HCT116 (cell line): ENCODE data around the gene CACNA1C.

ENCODE experiments used
- CTCF ChIP-seq, 3 experiments: fragments of 200-600 bp in 1 of 3; sonication (generic) in 1 of 3; IDR thresholded peaks in 2 of 3; conservative IDR thresholded peaks in 1 of 3; 2 replicates each; pipeline ENCODE4 v1.5.1; 2012 to 2017; ENCODE audit warnings: low read depth in 2 of 3, low read length in 2 of 3, antibody characterized with exemption in 1 of 3, borderline replicate concordance in 1 of 3, control low read depth in 1 of 3, mild to moderate bottlenecking in 1 of 3, mixed read lengths in 1 of 3, mixed run types in 1 of 3, moderate library complexity in 1 of 3; ENCODE audit not compliant: insufficient read depth in 1 of 3
- MAX ChIP-seq: IDR thresholded peaks from 2 replicates; pipeline ENCODE4 v1.6.1; 2012
- POLR2A ChIP-seq: IDR thresholded peaks from 2 replicates; pipeline ENCODE4 v1.7.0; 2011; ENCODE audit warnings: borderline replicate concordance; ENCODE audit not compliant: insufficient read depth, insufficient read length; ENCODE audit errors: extremely low read depth

- TF ChIP-seq CTCF (IDR thresholded peaks at IDR 0.05 in 2 of 3, conservative IDR thresholded peaks at IDR 0.05 in 1 of 3; ENCODE audit: borderline replicate concordance in 1 of 3, insufficient read depth in 1 of 3, low read depth in 2 of 3, low read length in 2 of 3) (no peak), MAX (no peak), POLR2A (no peak)
Observed at GRCh38 chr12:2161473-2161872, 108.7 kb downstream of the CACNA1C start.
